HPDE6-E6E7 (cell line): ENCODE measurements around the gene RNU11.
"Not testable (repeated sequence)": the region's sequence is repeated elsewhere in the genome, so short reads cannot be mapped to it uniquely, and the experiment has no call there.

Source experiments
- DNase-seq: peaks from one replicate; pipeline ENCODE4 v3.0.0; 2011; ENCODE audit warnings: missing footprints; ENCODE audit errors: extremely low spot score

Gene RNU11

DNA sequence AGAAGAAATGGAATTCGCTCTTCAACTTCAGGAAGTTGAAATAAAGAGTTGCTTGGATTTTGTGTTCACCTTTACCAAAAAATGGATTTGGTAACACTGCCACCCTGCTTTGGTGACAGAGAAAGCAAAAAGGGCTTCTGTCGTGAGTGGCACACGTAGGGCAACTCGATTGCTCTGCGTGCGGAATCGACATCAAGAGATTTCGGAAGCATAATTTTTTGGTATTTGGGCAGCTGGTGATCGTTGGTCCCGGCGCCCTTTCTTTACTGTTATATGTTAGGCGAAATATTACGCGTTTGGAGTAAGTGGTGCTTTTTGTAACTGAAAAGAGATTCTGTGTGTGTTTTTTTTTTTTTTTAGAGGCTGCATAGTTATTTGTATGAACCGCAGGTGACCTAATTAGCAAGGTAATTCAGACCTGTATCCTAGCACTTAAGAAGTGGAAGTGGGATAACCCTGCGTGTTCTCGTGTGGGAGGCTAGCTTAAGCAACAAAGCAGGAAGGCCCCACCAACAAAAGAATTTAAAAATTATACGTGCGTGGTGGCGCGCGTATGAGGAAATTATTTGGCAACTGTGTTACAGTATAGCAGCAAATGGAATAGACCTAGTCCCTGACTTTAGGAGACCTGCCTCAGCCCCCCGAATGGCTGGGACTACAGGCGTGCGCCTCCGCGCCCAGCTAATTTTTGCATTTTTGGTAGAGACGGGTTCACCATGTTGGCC is at the start of gene RNU11:
Gene RNU11, plus strand, starts transcription at position 127 of the 725 bp plus-strand sequence.
- peak; percentile 63 for DNase-seq

DNA sequence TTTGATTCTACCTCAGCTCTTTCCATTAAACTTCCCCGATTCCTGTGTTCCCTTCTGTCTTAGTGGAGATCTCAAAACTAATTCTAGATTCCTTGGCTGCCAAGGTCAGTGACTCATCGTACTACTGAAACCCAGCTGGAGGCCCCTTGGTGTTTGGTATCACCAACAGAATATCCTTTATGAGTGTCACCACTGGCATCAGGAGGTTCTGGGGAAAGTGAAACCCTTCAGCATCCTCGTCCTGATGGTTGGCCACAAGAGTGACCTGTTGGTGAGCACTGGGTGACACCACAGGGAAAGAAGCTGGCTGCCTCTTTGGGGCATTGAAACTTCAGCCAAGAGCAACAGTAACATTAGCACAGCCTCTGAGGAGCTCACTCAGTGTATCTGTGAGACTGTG is 46.7 kb upstream of the RNU11 start:
- DNase-seq: peak; percentile 72

GRCh38 chr1:28602536-28603439 is 45.6 kb upstream of the RNU11 start:
- peak; percentile 72 for DNase-seq

DNA sequence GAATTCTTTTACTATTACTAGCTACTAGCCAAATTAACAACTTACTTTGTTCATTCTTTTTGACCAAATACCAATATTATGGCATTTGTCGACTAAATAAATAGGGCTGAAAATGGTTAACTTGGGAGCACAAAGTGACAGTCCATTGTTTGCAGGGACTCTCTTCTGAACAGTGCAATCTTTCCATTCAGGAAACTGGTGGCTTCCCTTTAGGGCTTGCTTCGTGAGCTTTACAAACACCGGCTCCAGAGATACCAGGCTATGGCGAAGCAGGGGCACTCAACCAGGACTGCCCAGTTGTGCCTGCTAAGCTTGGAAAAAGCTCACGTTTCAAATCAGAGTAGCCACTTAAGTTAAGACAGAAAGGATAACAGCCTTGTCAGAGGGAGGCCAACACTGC is 44.0 kb upstream of the RNU11 start:
- no peak for DNase-seq

- DNase-seq: no peak
Observed at GRCh38 chr1:28604962-28605361, 43.4 kb upstream of the RNU11 start.

DNA sequence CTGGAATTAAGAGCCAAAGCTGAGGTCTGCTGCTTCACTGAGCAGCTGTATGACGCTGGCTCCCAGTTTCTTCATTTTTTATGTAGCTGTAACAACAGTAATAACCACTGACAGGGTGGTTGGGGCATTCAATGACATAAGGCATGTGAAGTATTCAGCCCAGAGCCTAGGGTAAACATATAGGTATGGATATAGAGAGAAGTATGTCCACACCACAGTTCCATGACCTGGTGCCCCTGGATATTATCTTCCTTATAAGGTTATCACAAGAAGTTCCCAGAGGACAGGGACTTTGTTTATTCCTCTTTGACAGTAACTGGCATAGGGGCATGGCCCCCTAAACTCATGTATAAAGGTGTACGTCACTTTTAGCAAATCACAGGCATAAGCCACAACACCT is 41.6 kb upstream of the RNU11 start:
- DNase-seq: no peak

- DNase-seq: no peak
Observed at GRCh38 chr1:28613175-28613574, 35.2 kb upstream of the RNU11 start.

- no peak for DNase-seq
Observed at GRCh38 chr1:28631713-28632112, 16.7 kb upstream of the RNU11 start.

- no peak for DNase-seq
Observed at GRCh38 chr1:28632560-28632959, 15.8 kb upstream of the RNU11 start.

DNA sequence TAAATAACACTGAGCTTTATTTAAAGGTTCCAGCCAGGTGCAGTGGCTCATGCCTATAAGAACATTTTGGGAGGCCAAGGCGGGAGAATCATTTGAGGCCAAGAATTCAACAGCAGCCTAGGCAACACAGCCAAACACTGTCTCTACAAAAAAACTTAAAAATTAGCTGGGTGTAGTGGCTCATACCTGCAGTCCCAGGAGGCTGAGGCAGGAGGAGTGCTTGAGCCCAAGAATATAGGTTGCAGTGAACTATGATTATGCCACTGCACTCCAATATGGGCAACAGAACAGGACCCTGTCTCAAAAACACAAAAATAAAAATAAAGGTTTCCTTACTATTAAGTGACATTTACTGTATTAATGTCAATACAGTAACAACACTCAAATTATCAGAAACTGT is 7.6 kb upstream of the RNU11 start:
- no peak for DNase-seq

DNA sequence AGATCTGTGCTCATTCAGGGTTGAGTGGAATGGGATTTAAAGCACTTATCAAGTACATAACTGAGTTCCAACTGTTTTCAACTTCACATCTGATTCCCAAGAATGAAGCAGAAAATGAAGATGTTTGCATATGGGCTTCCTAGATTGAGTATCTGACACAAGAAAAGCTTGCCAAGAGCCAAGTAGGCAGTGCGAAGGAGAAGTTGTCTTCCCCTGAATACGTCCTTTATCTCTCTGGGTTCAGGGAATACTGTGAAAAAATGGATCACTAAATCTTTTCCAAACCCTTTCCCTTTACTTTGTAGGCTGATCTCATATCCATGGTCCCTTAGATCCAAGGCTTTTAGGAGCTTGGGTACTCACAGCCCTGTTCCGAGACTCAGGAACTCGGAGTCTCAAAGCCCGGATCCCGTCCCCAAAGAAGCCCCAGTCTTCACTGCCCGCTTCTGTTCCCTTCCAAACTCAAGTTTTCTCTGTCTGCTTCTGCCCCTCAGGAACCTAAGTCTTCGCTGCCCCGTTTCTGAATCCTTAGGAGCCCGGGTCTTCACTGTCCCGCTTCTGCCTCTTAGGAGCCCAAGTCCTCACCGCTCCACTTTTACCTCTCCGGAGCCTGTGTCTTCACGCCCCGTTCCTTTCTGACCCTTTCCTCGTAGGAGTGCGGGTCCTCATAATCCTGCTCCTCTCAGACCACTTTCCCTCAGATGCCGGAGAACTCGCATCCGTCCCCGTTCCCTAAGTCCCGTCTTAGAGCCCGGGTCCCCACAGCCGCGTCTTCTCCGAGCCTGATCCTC is 6.1 kb upstream of the RNU11 start:
- DNase-seq: peak; percentile 28

DNA sequence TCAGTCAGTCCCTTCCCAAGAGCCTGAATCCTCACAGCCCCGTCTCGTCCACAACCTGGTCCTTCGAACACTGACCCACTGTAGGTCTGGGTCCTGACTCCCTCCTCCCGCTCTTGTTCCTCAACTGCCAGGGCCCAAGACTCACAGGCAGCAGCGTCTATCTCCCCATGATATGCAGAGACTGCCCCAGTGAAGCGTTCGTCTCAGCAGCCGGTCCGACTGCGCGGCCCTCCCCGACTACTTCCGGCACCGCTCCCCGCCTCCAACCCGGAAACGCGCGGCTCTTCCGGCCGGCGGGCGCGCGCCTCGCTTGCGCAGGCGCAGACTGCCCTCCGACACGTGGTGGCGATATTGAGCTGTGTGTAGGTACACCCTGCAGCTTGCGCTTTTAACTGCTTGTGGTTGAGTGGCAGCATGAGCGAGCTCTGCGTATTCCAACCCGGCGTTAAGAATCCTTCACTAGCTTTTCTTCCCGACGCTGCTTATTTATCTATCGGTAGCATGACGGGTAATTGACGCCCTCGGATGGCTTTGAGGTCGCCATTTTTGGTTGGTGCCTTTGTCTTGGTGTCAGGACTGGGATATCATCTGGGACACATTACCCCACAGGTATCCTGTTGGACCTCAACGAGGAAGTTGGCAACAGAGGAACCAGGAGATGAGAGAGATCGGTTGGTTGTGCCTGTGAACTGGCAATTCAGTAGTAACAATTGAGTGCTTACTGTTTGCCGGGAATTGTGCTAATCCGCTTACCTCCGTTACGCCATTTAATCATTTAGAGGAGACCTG is 5.4 kb upstream of the RNU11 start, which contains the start of gene TAF12:
Gene TAF12, minus strand, starts transcription at position 221 of the 789 bp plus-strand sequence. CDS start 20,986 bp downstream, outside the sequence.
- DNase-seq: peak; percentile 83

GRCh38 chr1:28644494-28644893 is 3.9 kb upstream of the RNU11 start:
- no peak for DNase-seq

DNA sequence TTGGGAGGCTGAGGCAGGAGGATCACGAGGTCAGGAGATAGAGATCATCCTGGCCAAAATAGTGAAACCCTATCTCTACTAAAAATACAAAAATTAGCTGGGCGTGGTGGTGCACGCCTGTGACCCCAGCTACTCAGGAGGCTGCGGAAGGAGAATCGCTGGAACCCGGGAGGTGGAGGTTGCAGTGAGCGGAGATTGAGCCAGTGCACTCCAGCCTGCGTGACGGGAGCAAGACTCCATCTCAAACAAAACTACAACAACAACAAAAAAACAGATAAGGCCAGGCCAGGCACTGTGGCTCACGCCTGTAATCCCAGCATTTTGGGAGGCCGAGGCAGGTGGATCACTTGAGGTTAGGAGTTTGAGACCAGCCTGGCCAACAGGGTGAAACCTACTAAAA is 3.0 kb upstream of the RNU11 start:
- DNase-seq: not testable (repeated sequence)

- DNase-seq: no peak
Observed at GRCh38 chr1:28646040-28646439, 2.4 kb upstream of the RNU11 start.

DNA sequence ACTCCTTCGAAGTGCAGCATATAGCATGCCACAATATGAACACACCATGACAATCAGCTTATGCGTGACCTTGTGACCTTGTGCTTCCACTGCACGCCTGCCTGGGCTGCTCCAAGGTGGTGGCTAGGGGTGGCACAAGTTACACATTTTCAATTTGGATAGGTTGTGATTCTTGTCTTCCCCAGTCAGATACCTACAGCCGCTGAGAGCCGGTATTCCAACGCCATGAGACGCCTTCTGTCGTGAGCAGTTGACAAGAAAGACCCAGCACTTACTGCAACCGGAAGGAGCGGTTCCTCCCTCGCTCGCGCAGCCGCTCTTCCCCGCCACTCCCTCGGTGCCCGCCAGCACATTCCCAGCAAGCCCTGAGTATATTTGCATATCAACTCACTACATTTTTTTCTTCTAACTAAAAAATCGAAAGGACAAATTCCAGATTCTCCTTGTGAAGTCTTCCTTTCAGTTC is 359 bp upstream of the RNU11 start:
- DNase-seq: peak; percentile 76

- not testable (repeated sequence) for DNase-seq
Observed at GRCh38 chr1:28653063-28653462, 4.7 kb downstream of the RNU11 start.

DNA sequence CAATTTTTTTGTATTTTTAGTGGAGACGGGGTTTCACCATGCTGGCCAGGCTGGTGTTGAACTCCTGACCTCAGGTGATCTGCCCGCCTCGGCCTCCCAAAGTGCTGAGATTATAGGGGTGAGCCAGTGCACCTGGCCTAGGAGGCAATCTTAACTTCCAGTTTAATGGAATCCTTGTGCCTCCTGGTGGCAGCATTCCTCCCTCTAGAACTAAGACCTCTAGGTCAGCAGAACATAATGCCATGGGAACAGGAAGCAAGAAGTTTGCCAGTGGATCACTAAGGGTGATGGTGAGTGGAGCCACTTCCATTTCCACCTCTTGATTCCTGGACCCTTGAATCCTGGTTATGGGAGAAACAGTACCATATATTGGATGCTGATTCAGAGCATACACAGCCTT is 5.5 kb downstream of the RNU11 start:
- not testable (repeated sequence) for DNase-seq

GRCh38 chr1:28655448-28656311 is 7.3 kb downstream of the RNU11 start:
- not testable (repeated sequence) for DNase-seq

DNA sequence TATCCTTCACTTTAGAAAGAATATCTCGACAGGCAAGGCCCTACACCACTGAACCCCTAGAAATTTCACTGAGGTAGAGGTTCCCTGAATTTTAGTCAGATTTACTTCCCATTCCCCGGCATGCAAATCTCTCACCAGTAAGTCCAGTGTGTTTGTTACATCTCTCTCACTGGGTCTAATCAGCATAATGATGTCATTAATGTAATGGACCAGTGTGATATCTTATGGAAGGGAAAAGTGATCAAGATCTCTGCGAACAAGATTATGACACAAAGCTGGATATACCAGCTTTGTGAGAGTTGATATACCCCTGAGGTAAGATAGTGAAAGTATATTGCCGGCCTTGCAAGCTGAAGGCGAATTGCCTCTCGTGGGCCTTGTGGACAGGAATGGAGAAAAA is 7.9 kb downstream of the RNU11 start:
- DNase-seq: no peak
